Stimulated activated naive CD4-positive, alpha-beta T cell treated with Interleukin-2 at 50 U/mL for 16 hours (primary cell): Measurements from ENCODE around the gene GLDN.
"Not testable (repeated sequence)": the region's sequence is repeated elsewhere in the genome, so short reads cannot be mapped to it uniquely, and the experiment has no call there.

ENCODE experiments used
- DNase-seq: peaks from one replicate; lab custom pipeline; 2025; lab: John Stamatoyannopoulos, UW

Gene GLDN

GRCh38 chr15:51446029-51446744, 104.7 kb downstream of the GLDN start:
- DNase-seq, result not testable (repeated sequence)

DNA sequence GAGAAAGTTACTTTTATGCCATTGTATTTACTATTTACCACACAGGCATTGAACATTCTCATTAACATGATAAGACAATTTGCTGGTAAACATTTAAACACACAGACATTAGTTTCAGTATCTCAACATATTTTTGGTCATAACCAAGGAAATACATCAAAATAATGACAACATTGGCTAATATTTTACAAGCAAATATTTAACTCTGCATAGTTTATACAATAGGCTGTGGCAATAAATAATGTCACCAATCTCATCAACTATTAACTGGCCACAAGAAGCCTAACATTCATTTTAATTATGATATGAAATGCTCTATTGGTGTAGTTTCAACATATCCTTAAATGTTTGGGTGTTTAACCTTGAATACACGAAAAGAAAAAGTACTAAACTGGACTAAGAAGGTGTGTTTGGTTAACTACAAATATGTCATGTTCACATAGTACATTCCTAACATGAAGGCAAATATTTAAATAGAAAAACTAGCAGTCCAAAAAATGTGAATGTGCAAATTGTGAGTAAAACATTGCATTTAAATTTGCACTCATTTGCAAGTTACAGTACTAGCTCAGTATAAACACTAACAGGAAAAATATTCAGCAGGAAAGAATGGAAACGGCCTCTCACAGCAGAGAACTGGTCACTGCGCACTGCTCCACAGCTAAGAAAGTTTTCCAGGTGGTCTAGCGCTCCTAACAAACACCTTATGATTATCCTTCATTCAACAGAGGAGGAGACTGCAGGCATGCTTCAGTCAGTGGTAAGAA, 106.6 kb downstream of the GLDN start:
- DNase-seq, result no peak

- no peak for DNase-seq
Measured at GRCh38 chr15:51448622-51449399, 107.4 kb downstream of the GLDN start.

GRCh38 chr15:51450001-51450400, 108.5 kb downstream of the GLDN start:
- no peak for DNase-seq
